ENCODE data around the gene CHMP2A. TPM values are rescaled to one million over a fixed set of nuclear protein-coding genes. Genes with fewer than 3 reads are reported as not detected.
"Not testable (repeated sequence)": the region's sequence is repeated elsewhere in the genome, so short reads cannot be mapped to it uniquely, and the experiment has no call there.

The CHMP2A gene
- total RNA-seq, 1 experiment from 2014 or later: 236 TPM

GRCh38 chr19:58539169-58539559 is 15.7 kb downstream of the CHMP2A start:
- DNase-seq (ENCODE audit: low spot score): not testable (repeated sequence)

GRCh38 chr19:58538257-58539168 is 16.4 kb downstream of the CHMP2A start:
- DNase-seq (ENCODE audit: low spot score): peak; percentile 41

DNA sequence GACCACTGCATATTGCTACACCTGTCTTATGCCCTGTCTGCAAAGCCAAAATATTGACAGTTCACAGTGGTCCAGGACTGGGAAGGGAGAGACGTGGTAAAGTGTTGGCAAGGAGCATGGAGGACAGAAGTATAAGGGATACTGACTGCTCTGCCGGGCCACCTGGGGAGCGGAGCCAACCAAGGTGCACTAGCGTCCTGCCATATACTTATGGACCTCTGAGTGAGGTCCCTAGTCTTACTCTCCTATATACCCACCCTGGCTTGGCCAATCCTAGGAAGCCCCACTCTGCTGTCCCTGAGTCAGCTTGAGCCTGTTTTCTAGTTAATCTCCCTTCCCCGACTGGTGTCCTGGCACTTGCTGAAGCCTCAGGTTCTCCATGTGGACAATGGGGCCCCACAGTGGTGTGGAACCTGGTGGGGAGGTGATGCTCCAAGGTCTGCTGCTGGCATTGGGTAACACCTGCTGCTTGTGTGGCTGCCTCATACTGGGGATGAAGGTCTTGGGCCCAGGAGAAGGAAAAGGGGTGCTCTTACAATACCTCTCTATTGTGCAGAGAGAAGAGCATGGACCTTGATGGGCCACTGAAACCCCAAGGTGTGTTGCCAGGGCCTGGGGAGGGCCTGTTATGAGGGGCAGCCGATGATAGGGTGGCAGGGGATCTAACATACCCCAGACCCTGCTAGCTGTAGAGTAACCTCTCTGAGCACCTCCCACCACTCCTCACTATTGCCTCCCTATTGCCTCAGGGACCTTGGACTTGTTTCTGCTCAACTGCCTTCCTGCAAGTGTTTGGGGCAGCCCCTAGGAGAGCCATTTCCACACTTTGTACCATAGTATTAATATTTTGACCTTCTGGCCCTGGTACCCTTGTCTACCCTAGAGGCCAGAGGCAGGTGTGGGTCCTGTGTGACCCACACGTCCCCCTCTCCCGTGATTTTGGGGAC is 17.8 kb downstream of the CHMP2A start:
- no peak for DNase-seq (ENCODE audit: low spot score)

- no peak for DNase-seq (ENCODE audit: low spot score)
Measured at GRCh38 chr19:58535857-58536256, 19.0 kb downstream of the CHMP2A start.

DNA sequence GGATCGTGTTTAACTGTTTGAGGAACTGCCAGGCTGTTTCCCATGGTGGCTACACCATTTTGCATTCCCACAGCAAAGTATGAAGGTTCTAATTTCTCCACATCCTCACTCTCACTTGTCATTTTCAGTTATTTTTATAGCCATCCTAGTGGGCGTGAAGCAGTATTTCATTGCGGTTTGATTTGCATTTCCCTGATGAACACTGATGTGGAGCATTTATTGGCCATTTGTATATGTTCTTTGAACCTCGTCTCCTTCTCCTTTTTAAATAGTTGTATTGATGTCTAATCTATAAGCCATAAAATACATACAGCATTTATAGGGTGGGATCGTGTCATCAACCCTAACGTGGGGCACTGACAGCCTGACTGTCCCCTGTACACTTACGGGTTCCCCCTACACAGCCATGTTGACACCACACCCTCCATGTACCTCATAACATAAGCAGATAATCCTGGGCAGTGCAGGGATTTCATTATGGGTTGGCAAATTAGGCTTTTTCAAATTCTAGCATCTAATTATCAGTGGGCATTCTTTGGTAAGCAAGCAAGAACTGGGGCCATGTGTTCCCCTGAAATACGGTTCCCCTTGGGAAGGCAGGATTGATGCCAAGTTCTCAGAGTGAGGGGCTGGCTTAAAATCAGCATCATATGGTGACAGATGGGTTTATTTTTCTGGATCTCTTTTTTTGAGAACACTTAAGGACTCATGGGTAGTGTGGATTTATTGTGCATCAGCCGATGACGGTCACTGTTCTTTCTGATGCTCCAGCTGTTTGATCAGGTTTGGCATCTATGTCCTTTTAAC is 23.7 kb downstream of the CHMP2A start:
- DNase-seq (ENCODE audit: low spot score): no peak

GRCh38 chr19:58529405-58529804 is 25.5 kb downstream of the CHMP2A start:
- no peak for DNase-seq (ENCODE audit: low spot score)

DNA sequence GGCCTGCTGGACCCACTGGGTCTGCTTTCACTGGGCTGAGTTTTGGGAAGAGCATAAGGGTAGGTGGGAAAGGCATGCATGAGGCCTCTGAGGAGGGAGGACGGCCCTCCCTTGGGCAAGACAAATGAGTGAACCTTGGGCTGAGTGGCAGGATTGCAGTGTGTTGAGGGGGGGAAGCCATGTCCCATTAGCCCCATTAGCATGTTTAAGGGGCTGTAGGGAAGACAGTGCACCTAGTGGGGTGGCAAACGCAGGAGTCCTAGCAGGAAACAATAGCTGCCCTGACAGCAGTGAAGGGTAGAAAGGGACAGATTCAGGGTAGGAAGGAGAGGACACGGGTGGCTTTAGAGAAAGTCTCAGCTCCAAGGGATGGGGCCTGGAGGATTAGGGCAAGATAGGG is 32.2 kb downstream of the CHMP2A start:
- no peak for DNase-seq (ENCODE audit: low spot score)

DNA sequence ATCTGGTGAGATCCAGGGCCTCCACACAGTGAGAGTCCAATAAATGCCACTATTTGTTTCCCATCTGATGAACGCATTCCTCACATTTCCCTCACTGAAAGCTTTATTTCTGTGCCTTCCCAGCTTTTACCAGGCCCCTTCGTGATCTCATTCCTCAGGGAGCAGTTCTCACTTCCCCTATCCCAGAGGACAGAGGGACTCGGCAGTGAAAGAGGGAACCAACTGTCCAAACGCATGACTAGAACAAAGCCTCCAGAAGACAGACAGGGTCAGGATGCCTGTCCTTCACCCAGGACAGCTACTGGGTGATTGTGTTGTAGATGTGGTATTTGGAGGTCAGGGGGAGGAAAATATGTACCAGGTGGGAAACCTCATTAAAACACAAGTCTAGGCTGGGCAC is 33.3 kb downstream of the CHMP2A start:
- peak; percentile 43 for DNase-seq (ENCODE audit: low spot score)

- DNase-seq (ENCODE audit: low spot score): peak; percentile 41
Measured at GRCh38 chr19:58520257-58520599, 34.7 kb downstream of the CHMP2A start.

DNA sequence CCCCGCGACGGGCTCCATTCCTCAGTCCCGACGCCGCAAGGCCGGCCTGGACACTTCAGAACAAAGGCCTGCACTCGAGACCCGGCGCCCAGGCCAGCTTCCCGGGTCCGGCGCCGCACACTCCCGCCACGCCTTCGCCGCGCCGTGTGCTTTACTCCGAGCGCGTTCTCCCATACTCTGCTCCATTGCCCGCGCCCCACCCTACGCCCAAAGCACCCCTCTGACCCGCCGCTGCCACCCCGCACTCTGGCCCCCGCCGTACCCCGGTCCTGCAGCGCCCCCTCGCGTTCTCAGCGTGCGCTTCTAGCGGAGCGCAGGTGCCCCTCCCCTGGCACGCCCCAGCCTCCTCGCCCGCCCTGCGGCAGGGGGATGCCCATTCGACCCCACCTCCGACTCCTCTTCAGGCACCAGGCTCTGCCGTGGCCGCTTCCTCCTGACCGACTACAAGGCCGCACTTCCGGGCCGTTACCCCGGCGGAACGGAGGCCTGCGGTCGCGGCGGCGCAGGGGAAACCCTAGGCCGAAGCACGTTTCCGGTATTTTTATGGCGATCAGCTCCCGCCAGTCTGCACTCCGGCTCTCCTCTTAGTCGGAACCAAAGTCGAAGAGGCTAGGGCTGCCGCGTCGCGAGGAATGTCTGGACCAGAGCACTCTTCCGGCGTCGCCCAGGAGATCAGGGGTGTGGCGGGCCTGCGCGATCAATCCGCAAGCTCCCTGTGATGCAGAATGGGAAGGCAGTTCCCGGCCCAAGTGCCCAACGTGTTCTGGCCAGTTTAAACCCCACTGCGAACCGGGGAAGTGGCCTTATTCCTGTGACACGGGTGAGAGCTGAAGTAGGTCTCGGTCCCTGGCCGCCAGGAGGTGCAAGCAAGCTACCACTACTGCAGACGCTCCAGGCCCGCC is 35.3 kb downstream of the CHMP2A start, which contains the start of gene ZBTB45:
Gene ZBTB45, minus strand, starts transcription at position 456 of the 902 bp plus-strand sequence. CDS start 2,137 bp downstream, outside the sequence.
- peak; percentile 99 for DNase-seq (ENCODE audit: low spot score)

- DNase-seq (ENCODE audit: low spot score): peak; percentile 93
Measured at GRCh38 chr19:58519087-58519354, 35.9 kb downstream of the CHMP2A start.

- DNase-seq (ENCODE audit: low spot score): peak; percentile 17
Measured at GRCh38 chr19:58518256-58519086, 36.4 kb downstream of the CHMP2A start.

GRCh38 chr19:58516964-58517833 is 37.7 kb downstream of the CHMP2A start:
- no peak for DNase-seq (ENCODE audit: low spot score)

DNA sequence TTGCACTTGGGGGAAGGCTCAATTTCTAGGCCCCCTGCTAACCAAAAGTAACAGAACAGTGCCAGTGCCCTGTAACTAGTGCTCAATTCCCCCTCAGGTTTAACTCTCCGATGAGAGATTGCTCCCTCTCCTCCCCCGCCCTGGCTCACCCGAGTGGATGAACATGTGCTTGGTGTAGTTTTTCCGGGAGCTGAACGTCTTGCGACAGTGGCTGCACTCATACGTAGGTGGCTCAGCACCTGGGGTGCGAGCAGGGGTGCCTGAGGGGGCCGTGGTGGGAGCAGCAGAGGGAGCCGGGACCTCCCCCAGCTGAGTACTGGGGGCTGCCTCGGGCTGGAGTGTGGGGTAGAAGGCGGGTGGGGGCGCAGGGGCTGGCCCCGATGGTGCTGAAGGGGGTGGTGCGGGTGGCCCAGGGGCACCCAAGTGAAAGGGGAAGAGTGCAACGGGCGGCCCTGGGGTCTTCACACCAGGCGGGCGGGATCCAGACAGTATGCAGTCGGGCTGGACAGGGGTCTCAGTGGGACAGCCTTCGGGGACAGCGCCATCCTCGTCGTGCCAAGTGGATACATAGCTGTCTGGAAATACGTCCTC is 38.6 kb downstream of the CHMP2A start:
- no peak for DNase-seq (ENCODE audit: low spot score)

DNA sequence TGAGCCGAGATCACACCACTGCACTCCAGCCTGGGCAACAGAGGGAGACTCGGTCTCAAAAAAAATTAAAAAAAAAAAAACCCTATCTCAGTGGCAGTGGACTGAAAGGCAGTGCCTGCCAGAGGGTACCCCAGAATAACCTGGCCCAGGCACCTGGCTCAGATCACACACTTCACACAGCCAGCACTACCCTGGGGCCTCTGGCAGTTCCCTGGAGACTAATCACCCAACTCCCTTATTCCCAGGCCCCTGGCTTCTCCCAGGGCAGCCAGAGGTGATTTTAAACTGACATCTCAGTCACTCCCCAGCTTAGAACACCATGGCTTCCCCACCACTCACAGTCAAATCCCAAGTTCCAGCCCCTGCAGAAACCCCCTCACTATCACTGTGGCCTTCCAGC is 39.6 kb downstream of the CHMP2A start:
- no peak for DNase-seq (ENCODE audit: low spot score)

DNA sequence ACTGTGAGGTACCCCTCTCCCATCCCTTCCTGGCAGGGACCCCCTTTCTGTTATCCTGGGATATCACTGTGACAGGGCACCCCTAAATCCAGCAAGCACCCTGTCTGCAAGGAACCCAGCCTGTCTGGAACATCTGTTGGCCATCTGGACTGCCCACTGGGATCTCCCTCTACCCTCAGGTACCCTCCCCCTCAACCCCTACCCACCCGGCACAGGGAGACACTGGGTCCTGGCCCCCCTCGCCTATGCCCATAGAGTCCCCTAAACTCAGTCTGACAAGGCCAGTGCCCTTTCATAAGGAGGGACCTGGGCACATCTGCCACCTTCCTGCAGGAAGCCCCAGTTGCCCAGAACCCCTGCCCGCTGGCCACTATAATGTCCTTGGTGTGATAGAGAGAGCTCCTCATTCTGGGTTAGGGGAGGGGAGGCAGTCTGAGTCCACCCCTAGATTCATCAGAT is 40.3 kb downstream of the CHMP2A start:
- DNase-seq (ENCODE audit: low spot score): no peak

DNA sequence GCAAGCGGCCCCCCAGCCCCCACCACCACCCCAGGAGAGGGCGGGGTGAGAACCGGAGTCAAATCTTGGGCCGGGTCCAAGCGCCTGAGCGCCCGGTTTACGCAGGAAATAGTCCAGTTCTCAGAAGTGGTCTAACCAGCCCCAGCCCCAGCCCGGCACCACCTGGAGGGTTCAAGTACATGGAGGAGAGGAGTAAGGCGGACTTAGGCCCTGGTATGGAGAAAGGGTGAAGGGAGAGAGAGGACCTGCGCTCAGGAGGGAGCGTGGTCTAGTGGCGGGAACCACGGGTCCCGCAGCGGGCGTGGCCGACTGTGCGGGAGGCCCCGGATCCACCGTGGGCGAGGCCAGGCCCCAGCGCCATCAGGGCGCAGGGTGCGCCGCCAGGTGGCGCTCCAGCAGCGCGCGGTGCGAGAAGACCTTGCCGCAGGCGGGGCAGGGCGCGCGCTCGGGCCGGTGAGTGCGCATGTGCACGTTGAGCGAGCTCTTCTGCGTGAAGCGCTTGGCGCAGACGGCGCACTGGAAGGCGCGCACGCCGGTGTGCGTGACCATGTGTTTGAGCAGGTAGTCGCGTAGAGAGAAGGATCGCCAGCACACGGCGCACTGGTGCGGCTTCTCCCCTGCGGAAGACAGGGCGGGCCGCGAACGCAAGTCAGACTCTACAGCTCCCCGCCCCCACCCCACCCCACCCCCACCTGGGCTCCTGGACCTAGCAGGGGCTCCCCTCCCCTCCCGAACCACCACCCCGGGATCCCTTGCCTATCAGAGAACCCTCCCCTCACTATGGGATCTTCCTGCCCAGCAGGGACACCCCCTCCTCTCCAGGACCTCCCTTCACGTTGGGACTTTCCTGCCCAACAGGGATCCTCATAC is 41.0 kb downstream of the CHMP2A start:
- DNase-seq (ENCODE audit: low spot score): peak; percentile 99
